Progenitor cell of endocrine pancreas (in vitro differentiated cells): ENCODE results near the gene FEM1A. TPM values are rescaled to one million over a fixed set of nuclear protein-coding genes. Genes with fewer than 3 reads are reported as not detected.

Experiments
- DNase-seq: peaks from one replicate; pipeline ENCODE4 v3.0.0; 2021; ENCODE audit warnings: low spot score; ENCODE audit not compliant: unreplicated experiment
- H3K27ac Mint-ChIP-seq: 2 replicates; pipeline ENCODE4 v1.8.0; 2021; ENCODE audit warnings: mild to moderate bottlenecking, moderate library complexity, mixed read lengths
- H3K27me3 Mint-ChIP-seq: 2 replicates; pipeline ENCODE4 v1.8.0; 2021; ENCODE audit warnings: mixed read lengths
- H3K36me3 Mint-ChIP-seq: 2 replicates; pipeline ENCODE4 v1.8.0; 2022; ENCODE audit warnings: mixed read lengths; ENCODE audit not compliant: insufficient read depth
- H3K4me1 Mint-ChIP-seq: 2 replicates; pipeline ENCODE4 v1.8.0; 2021; ENCODE audit warnings: low read depth, mixed read lengths
- H3K4me3 Mint-ChIP-seq: 2 replicates; pipeline ENCODE4 v1.8.0; 2021; ENCODE audit warnings: low read depth, mild to moderate bottlenecking, moderate library complexity, mixed read lengths
- H3K9me3 Mint-ChIP-seq: 2 replicates; pipeline ENCODE4 v1.8.0; 2021; ENCODE audit warnings: low read depth, mixed read lengths
- total RNA-seq: library from RNA; stranded (reverse); gene quantifications from 2 replicates; pipeline ENCODE4 v1.2.1, GENCODE V29; 2021
- TF ChIP-seq, protein P1 (sequence below): fragments of 200-600 bp; sonication (generic); IDR thresholded peaks from one replicate; pipeline ENCODE4 v1.5.0; 2021; ENCODE audit warnings: antibody characterized with exemption, mild to moderate bottlenecking; ENCODE audit not compliant: unreplicated experiment

FEM1A gene
- total RNA-seq, 1 donor from 2014 or later = 13.0 TPM

GRCh38 chr19:4758082-4758481, 33.5 kb upstream of the FEM1A start:
- DNase-seq = no peak
- peaks cover 10% of the 10 kb centered on the region for H3K4me1 Mint-ChIP-seq
- H3K9me3 Mint-ChIP-seq = no peaks in the 10 kb centered on the region
- H3K27ac Mint-ChIP-seq = no peak overlapping the region
- H3K4me3 Mint-ChIP-seq = no peak overlapping the region
- TF ChIP-seq, protein P1, sequence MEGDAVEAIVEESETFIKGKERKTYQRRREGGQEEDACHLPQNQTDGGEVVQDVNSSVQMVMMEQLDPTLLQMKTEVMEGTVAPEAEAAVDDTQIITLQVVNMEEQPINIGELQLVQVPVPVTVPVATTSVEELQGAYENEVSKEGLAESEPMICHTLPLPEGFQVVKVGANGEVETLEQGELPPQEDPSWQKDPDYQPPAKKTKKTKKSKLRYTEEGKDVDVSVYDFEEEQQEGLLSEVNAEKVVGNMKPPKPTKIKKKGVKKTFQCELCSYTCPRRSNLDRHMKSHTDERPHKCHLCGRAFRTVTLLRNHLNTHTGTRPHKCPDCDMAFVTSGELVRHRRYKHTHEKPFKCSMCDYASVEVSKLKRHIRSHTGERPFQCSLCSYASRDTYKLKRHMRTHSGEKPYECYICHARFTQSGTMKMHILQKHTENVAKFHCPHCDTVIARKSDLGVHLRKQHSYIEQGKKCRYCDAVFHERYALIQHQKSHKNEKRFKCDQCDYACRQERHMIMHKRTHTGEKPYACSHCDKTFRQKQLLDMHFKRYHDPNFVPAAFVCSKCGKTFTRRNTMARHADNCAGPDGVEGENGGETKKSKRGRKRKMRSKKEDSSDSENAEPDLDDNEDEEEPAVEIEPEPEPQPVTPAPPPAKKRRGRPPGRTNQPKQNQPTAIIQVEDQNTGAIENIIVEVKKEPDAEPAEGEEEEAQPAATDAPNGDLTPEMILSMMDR = no peak
- no peaks in the 10 kb centered on the region for H3K27me3 Mint-ChIP-seq
- no peaks in the 10 kb centered on the region for H3K36me3 Mint-ChIP-seq

DNA sequence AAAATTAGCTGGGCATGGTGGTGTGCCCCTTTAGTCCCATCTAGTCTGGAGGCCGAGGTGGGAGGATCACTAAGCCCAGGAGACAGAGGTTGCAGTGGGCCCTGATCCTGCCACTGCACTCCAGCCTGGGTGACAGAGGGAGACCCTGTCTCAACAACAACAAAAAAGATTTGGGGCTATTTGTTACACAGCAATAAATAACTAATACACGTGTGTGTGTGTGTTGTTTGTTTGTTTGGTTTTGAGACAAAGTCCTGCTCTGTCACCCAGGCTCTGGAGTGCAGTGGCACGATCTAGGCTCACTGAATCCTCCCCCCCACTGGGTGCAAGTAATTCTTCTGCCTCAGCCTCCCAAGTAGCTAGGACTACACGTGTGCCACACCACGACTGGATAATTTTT, 32.9 kb upstream of the FEM1A start:
- TF ChIP-seq, protein P1 = no peak
- Mint-ChIP-seq H3K27me3 (no peaks in the 10 kb centered on the region), H3K27ac (no peak overlapping the region), H3K36me3 (no peaks in the 10 kb centered on the region), H3K9me3 (no peaks in the 10 kb centered on the region), H3K4me1 (peaks cover 10% of the 10 kb centered on the region), H3K4me3 (no peak overlapping the region)
- DNase-seq = no peak

- no peaks in the 10 kb centered on the region for H3K36me3 Mint-ChIP-seq
- TF ChIP-seq, protein P1 = no peak
These were observed 31.9 kb upstream of the FEM1A start for GRCh38 chr19:4759388-4760284.

GRCh38 chr19:4760285-4760650, 31.3 kb upstream of the FEM1A start:
- Mint-ChIP-seq H3K27me3 (no peaks in the 10 kb centered on the region), H3K36me3 (no peaks in the 10 kb centered on the region), H3K4me3 (peak overlapping the region; percentile 53), H3K4me1 (peaks cover 11% of the 10 kb centered on the region), H3K9me3 (no peaks in the 10 kb centered on the region), H3K27ac (peak overlapping the region; percentile 80)
- DNase-seq = no peak
- TF ChIP-seq, protein P1 = no peak

More at GRCh38 chr19:4759388-4760284, 31.9 kb upstream of the FEM1A start:
- H3K9me3 Mint-ChIP-seq = no peaks in the 10 kb centered on the region
- H3K4me3 Mint-ChIP-seq = peak overlapping the region; percentile 65
- peaks cover 11% of the 10 kb centered on the region for H3K4me1 Mint-ChIP-seq
- H3K27ac Mint-ChIP-seq = no peak overlapping the region
- no peaks in the 10 kb centered on the region for H3K27me3 Mint-ChIP-seq
- DNase-seq = peak; percentile 93

- no peaks in the 10 kb centered on the region for H3K36me3 Mint-ChIP-seq
- no peak overlapping the region for H3K4me3 Mint-ChIP-seq
- DNase-seq = no peak
- no peaks in the 10 kb centered on the region for H3K9me3 Mint-ChIP-seq
- peaks cover 11% of the 10 kb centered on the region for H3K4me1 Mint-ChIP-seq
- peaks cover 3% of the 10 kb centered on the region for H3K27me3 Mint-ChIP-seq
- TF ChIP-seq, protein P1 = no peak
- H3K27ac Mint-ChIP-seq = no peak overlapping the region
These were observed 28.5 kb upstream of the FEM1A start for GRCh38 chr19:4763021-4763420.
